SK-N-MC (cell line): ENCODE measurements around the gene SMYD3.
"Not testable (repeated sequence)": the region's sequence is repeated elsewhere in the genome, so short reads cannot be mapped to it uniquely, and the experiment has no call there.

Experiments
- DNase-seq: peaks from one replicate; pipeline ENCODE4 v3.0.0-alpha.2; 2011; ENCODE audit warnings: low read depth, low spot score
- H3K27ac ChIP-seq: fragments of 200-600 bp; sonication (generic); 2 replicates; pipeline ENCODE4 v1.5.1; 2016; ENCODE audit warnings: mixed run types
- H3K36me3 ChIP-seq: fragments of 200-600 bp; sonication (generic); 2 replicates; pipeline ENCODE4 v1.6.1; 2017; ENCODE audit warnings: antibody characterized with exemption, low read length, mixed read lengths; ENCODE audit not compliant: insufficient read depth
- H3K4me3 ChIP-seq: fragments of 200-600 bp; sonication (generic); 2 replicates; pipeline ENCODE4 v1.5.1; 2016
- H3K9ac ChIP-seq: fragments of 200-600 bp; sonication (generic); 2 replicates; pipeline ENCODE4 v1.8.0; 2017; ENCODE audit warnings: mixed run types, mixed read lengths; ENCODE audit not compliant: insufficient read length
- H3K9me3 ChIP-seq: fragments of 200-600 bp; sonication (generic); 2 replicates; pipeline ENCODE4 v1.6.1; 2017; ENCODE audit warnings: low read depth, mild to moderate bottlenecking, antibody characterized with exemption, low read length, moderate library complexity, mixed read lengths
- EZH2 ChIP-seq: fragments of 200-600 bp; sonication (generic); IDR thresholded peaks from one replicate; pipeline ENCODE4 v1.6.1; 2017; ENCODE audit warnings: antibody characterized with exemption
- FOXP2 ChIP-seq: optimal IDR thresholded peaks from 2 replicates; pipeline ENCODE3; 2011; ENCODE audit warnings: mild to moderate bottlenecking, moderate library complexity; ENCODE audit not compliant: insufficient read depth; ENCODE audit errors: extremely low read length, control extremely low read depth
- POLR2AphosphoS5 ChIP-seq: IDR thresholded peaks from 2 replicates; pipeline ENCODE4 v1.6.1; 2012; ENCODE audit warnings: mild to moderate bottlenecking, low read depth, low read length, borderline replicate concordance

The SMYD3 gene

GRCh38 chr1:246036175-246036574 lies 470.9 kb downstream of the SMYD3 start:
- no peak overlapping the region for H3K4me3 ChIP-seq
- no peak for TF ChIP-seq EZH2
- TF ChIP-seq POLR2AphosphoS5: no peak
- no peak for TF ChIP-seq FOXP2
- H3K9me3 ChIP-seq: no peaks in the 10 kb centered on the region
- no peak overlapping the region for H3K9ac ChIP-seq
- no peak for DNase-seq
- H3K27ac ChIP-seq: no peak overlapping the region
- H3K36me3 ChIP-seq: no peaks in the 10 kb centered on the region

- TF ChIP-seq EZH2 (no peak), FOXP2 (no peak), POLR2AphosphoS5 (no peak)
- no peaks in the 10 kb centered on the region for H3K9me3 ChIP-seq
- H3K9ac ChIP-seq: no peak overlapping the region
- DNase-seq: peak; percentile 5
- H3K27ac ChIP-seq: no peak overlapping the region
- no peak overlapping the region for H3K4me3 ChIP-seq
- H3K36me3 ChIP-seq: no peaks in the 10 kb centered on the region
These were observed 472.0 kb downstream of the SMYD3 start for GRCh38 chr1:246035060-246035541.

- Histone ChIP-seq H3K36me3 (no peaks in the 10 kb centered on the region), H3K9ac (no peak overlapping the region), H3K4me3 (no peak overlapping the region), H3K27ac (no peak overlapping the region), H3K9me3 (no peaks in the 10 kb centered on the region)
- TF ChIP-seq POLR2AphosphoS5: no peak
- TF ChIP-seq FOXP2: no peak
- TF ChIP-seq EZH2: no peak
- DNase-seq: no peak
These were observed 472.4 kb downstream of the SMYD3 start for GRCh38 chr1:246034630-246035029.

- TF ChIP-seq POLR2AphosphoS5 (no peak), EZH2 (no peak), FOXP2 (no peak)
- H3K27ac ChIP-seq: no peak overlapping the region
- no peak for DNase-seq
- no peaks in the 10 kb centered on the region for H3K36me3 ChIP-seq
- no peaks in the 10 kb centered on the region for H3K9me3 ChIP-seq
- H3K4me3 ChIP-seq: no peak overlapping the region
- H3K9ac ChIP-seq: no peak overlapping the region
These were observed 474.1 kb downstream of the SMYD3 start for GRCh38 chr1:246032984-246033383.

GRCh38 chr1:246032031-246032551 lies 475.0 kb downstream of the SMYD3 start:
- Histone ChIP-seq H3K9me3 (no peaks in the 10 kb centered on the region), H3K4me3 (no peak overlapping the region), H3K36me3 (no peaks in the 10 kb centered on the region), H3K27ac (no peak overlapping the region), H3K9ac (no peak overlapping the region)
- no peak for DNase-seq
- no peak for TF ChIP-seq FOXP2
- TF ChIP-seq POLR2AphosphoS5: no peak
- TF ChIP-seq EZH2: no peak

GRCh38 chr1:246029616-246030015 lies 477.5 kb downstream of the SMYD3 start:
- no peaks in the 10 kb centered on the region for H3K36me3 ChIP-seq
- no peak overlapping the region for H3K9ac ChIP-seq
- no peak overlapping the region for H3K27ac ChIP-seq
- TF ChIP-seq EZH2 (no peak), FOXP2 (no peak), POLR2AphosphoS5 (no peak)
- no peak overlapping the region for H3K4me3 ChIP-seq
- no peaks in the 10 kb centered on the region for H3K9me3 ChIP-seq
- DNase-seq: no peak

GRCh38 chr1:246024118-246024517 lies 483.0 kb downstream of the SMYD3 start:
- H3K9me3 ChIP-seq, H3K9ac ChIP-seq, DNase-seq, H3K36me3 ChIP-seq, H3K4me3 ChIP-seq, H3K27ac ChIP-seq: not testable (repeated sequence)

GRCh38 chr1:246020211-246020954 lies 486.7 kb downstream of the SMYD3 start:
- H3K36me3 ChIP-seq: no peaks in the 10 kb centered on the region
- no peak for TF ChIP-seq EZH2
- TF ChIP-seq FOXP2: no peak
- TF ChIP-seq POLR2AphosphoS5: no peak
- H3K9ac ChIP-seq: no peak overlapping the region
- H3K4me3 ChIP-seq: no peak overlapping the region
- no peak for DNase-seq
- H3K9me3 ChIP-seq: no peaks in the 10 kb centered on the region
- no peak overlapping the region for H3K27ac ChIP-seq

- no peak for DNase-seq
- H3K36me3 ChIP-seq: no peaks in the 10 kb centered on the region
- no peak overlapping the region for H3K9ac ChIP-seq
- no peaks in the 10 kb centered on the region for H3K9me3 ChIP-seq
- TF ChIP-seq POLR2AphosphoS5: no peak
- TF ChIP-seq EZH2: no peak
- no peak for TF ChIP-seq FOXP2
- H3K27ac ChIP-seq: no peak overlapping the region
- H3K4me3 ChIP-seq: no peak overlapping the region
These were observed 488.9 kb downstream of the SMYD3 start for GRCh38 chr1:246018146-246018545.
